Muscle of leg (tissue), 16 donors: ENCODE data around the gene SERPINC1. TPM values are rescaled to one million over a fixed set of nuclear protein-coding genes. Genes with fewer than 3 reads are reported as not detected.
"Not testable (repeated sequence)": the region's sequence is repeated elsewhere in the genome, so short reads cannot be mapped to it uniquely, and the experiment has no call there.

Experiments used
- DNase-seq: peaks from one replicate; pipeline ENCODE4 v3.0.0; 2013
- H3K27ac ChIP-seq: one replicate; pipeline ENCODE4 v1.5.1; 2013; ENCODE audit warnings: mild to moderate bottlenecking, low read length, control low read depth
- H3K27me3 ChIP-seq: one replicate; pipeline ENCODE4 v1.6.1; 2013; ENCODE audit warnings: low read length; ENCODE audit not compliant: control insufficient read depth, insufficient read depth
- H3K36me3 ChIP-seq: one replicate; pipeline ENCODE4 v1.6.1; 2013; ENCODE audit warnings: low read length; ENCODE audit not compliant: control insufficient read depth, insufficient read depth
- H3K4me1 ChIP-seq: one replicate; pipeline ENCODE4 v1.6.1; 2013; ENCODE audit warnings: low read length; ENCODE audit not compliant: control insufficient read depth, insufficient read depth
- H3K4me3 ChIP-seq: one replicate; pipeline ENCODE4 v1.5.1; 2013; ENCODE audit warnings: low read length, control low read depth
- H3K9me3 ChIP-seq: replicated peaks from 2 replicates; pipeline ENCODE4 v1.6.1; 2013; ENCODE audit warnings: low read depth, low read length; ENCODE audit not compliant: control insufficient read depth
- WGBS: methylation state at CpG from one replicate; pipeline ENCODE4 v1.1.5; 2013; ENCODE audit warnings: missing lambda C conversion rate; ENCODE audit not compliant: insufficient coverage; 5-methylcytosine and 5-hydroxymethylcytosine counted together
- long read RNA-seq, 11 donors: transcript quantifications; one replicate each; lab custom pipeline, GENCODE V29; 2026
- polyA plus RNA-seq, 8 donors: library from polyadenylated mRNA; unstranded; fragments of 120-200 nt; gene quantifications; one replicate each; pipeline versions ENCODE4 v1.2.1 to v1.2.3, GENCODE V29; 2013; ENCODE audit warnings: inconsistent platforms in 1 of 8, low replicate concordance in 1 of 8; ENCODE audit not compliant: insufficient read length in 8 of 8, insufficient read depth in 1 of 8
- total RNA-seq: library from RNA; stranded (reverse); fragments of 120-200 nt; gene quantifications from one replicate; pipeline ENCODE4 v1.2.4, GENCODE V29; 2013

The SERPINC1 gene
- total RNA-seq: 0.13 TPM
- 1 to 10 TPM in 2 of 8 donors, under 1 TPM in 6; 0.06 to 2.7 (median 0.30) TPM for polyA plus RNA-seq
- long read RNA-seq, donor 1: 0 reads
- long read RNA-seq, donor 2: 0 reads
- long read RNA-seq, donor 3: 0 reads
- long read RNA-seq, donor 4: 0 reads
- long read RNA-seq, donor 5: 0 reads
- long read RNA-seq, donor 6, partial matches to known transcripts: 0 of 1 reads
- long read RNA-seq, donor 6, other reads (novel, unspliced or antisense): 0 of 1 reads
- long read RNA-seq, donor 7: 0 reads
- long read RNA-seq, donor 8: 0 reads
- long read RNA-seq, donor 9: 0 reads
- long read RNA-seq, donor 10: 0 reads
- long read RNA-seq, donor 11: 0 reads

GRCh38 chr1:173917149-173917548 lies at the start of gene SERPINC1:
TSS of gene SERPINC1 (minus strand) at chr1:173917327. CDS start at chr1:173917259, 68 bp downstream.
- Histone ChIP-seq H3K9me3 (no peaks in the 10 kb centered on the region), H3K4me3 (no peak within 1 kb of the TSS), H3K4me1 (no peaks in the 10 kb centered on the region), H3K36me3 (no peaks in the 10 kb centered on the region), H3K27ac (no peak within 1 kb of the TSS), H3K27me3 (no peaks in the 10 kb centered on the region)
- no peak for DNase-seq
- WGBS: 100% methylated on average over 2 of the region's 3 CpGs

- not testable (repeated sequence) for H3K27me3 ChIP-seq, H3K9me3 ChIP-seq, H3K4me3 ChIP-seq, DNase-seq, H3K27ac ChIP-seq, H3K4me1 ChIP-seq
- 91% methylated on average over 5 of the region's 5 CpGs for WGBS
- H3K36me3 ChIP-seq: peaks cover 36% of the 10 kb centered on the region
Measured at GRCh38 chr1:173965896-173966295, 48.8 kb upstream of the SERPINC1 start.

- no peaks in the 10 kb centered on the region for H3K9me3 ChIP-seq
- H3K36me3 ChIP-seq: peaks cover 30% of the 10 kb centered on the region
- DNase-seq: no peak
- H3K4me1 ChIP-seq: no peaks in the 10 kb centered on the region
- H3K27me3 ChIP-seq: no peaks in the 10 kb centered on the region
- WGBS: no CpG with 5 or more reads among the region's 1 CpG
- H3K27ac ChIP-seq: no peak overlapping the region
- H3K4me3 ChIP-seq: no peak overlapping the region
Measured at GRCh38 chr1:173963477-173963876, 46.4 kb upstream of the SERPINC1 start.

- Histone ChIP-seq H3K27me3 (no peaks in the 10 kb centered on the region), H3K36me3 (peaks cover 29% of the 10 kb centered on the region), H3K9me3 (no peaks in the 10 kb centered on the region), H3K4me3 (no peak overlapping the region), H3K4me1 (no peaks in the 10 kb centered on the region), H3K27ac (no peak overlapping the region)
- WGBS: no CpG with 5 or more reads among the region's 5 CpGs
- DNase-seq: peak; percentile 7
Measured at GRCh38 chr1:173960625-173961024, 43.5 kb upstream of the SERPINC1 start.

GRCh38 chr1:173954179-173954578 lies 37.1 kb upstream of the SERPINC1 start:
- H3K27me3 ChIP-seq: no peaks in the 10 kb centered on the region
- H3K9me3 ChIP-seq: no peaks in the 10 kb centered on the region
- H3K4me3 ChIP-seq: no peak overlapping the region
- no peak overlapping the region for H3K27ac ChIP-seq
- H3K4me1 ChIP-seq: no peaks in the 10 kb centered on the region
- peaks cover 19% of the 10 kb centered on the region for H3K36me3 ChIP-seq
- DNase-seq: no peak

- H3K4me1 ChIP-seq: no peaks in the 10 kb centered on the region
- WGBS: no CpG with 5 or more reads among the region's 4 CpGs
- no peak overlapping the region for H3K27ac ChIP-seq
- H3K4me3 ChIP-seq: no peak overlapping the region
- peaks cover 34% of the 10 kb centered on the region for H3K36me3 ChIP-seq
- no peak for DNase-seq
- H3K27me3 ChIP-seq: no peaks in the 10 kb centered on the region
- H3K9me3 ChIP-seq: no peaks in the 10 kb centered on the region
Measured at GRCh38 chr1:173948594-173948993, 31.5 kb upstream of the SERPINC1 start.

- Histone ChIP-seq H3K27me3 (no peaks in the 10 kb centered on the region), H3K4me3 (no peak overlapping the region), H3K4me1 (no peaks in the 10 kb centered on the region), H3K27ac (no peak overlapping the region), H3K9me3 (no peaks in the 10 kb centered on the region), H3K36me3 (peaks cover 41% of the 10 kb centered on the region)
- whole genome bisulfite sequencing: no CpG with 5 or more reads among the region's 4 CpGs
- no peak for DNase-seq
Measured at GRCh38 chr1:173946380-173946921, 29.3 kb upstream of the SERPINC1 start.

- WGBS: no CpG with 5 or more reads among the region's 2 CpGs
- no peak overlapping the region for H3K27ac ChIP-seq
- H3K4me3 ChIP-seq: no peak overlapping the region
- H3K4me1 ChIP-seq: no peaks in the 10 kb centered on the region
- no peaks in the 10 kb centered on the region for H3K9me3 ChIP-seq
- H3K36me3 ChIP-seq: peaks cover 15% of the 10 kb centered on the region
- no peaks in the 10 kb centered on the region for H3K27me3 ChIP-seq
- DNase-seq: no peak
Measured at GRCh38 chr1:173937062-173937461, 19.9 kb upstream of the SERPINC1 start.

- Histone ChIP-seq H3K4me3 (no peak overlapping the region), H3K4me1 (no peaks in the 10 kb centered on the region), H3K9me3 (no peaks in the 10 kb centered on the region), H3K27me3 (no peaks in the 10 kb centered on the region), H3K27ac (no peak overlapping the region), H3K36me3 (peaks cover 14% of the 10 kb centered on the region)
- DNase-seq: no peak
- WGBS: 100% methylated on average over 1 of the region's 1 CpG
Measured at GRCh38 chr1:173934440-173934839, 17.3 kb upstream of the SERPINC1 start.

GRCh38 chr1:173930541-173930940 lies 13.4 kb upstream of the SERPINC1 start:
- not testable (repeated sequence) for DNase-seq, H3K4me1 ChIP-seq, H3K27ac ChIP-seq, H3K9me3 ChIP-seq, H3K4me3 ChIP-seq, H3K27me3 ChIP-seq, H3K36me3 ChIP-seq
- WGBS: 90% methylated on average over 2 of the region's 5 CpGs
